Neural crest cell (in vitro differentiated cells): ENCODE results near the gene ZNF697. TPM values are rescaled to one million over a fixed set of nuclear protein-coding genes. Genes with fewer than 3 reads are reported as not detected.

Source experiments
- DNase-seq: peaks from one replicate; pipeline ENCODE4 v3.0.0; 2021; ENCODE audit warnings: low read depth, mixed read lengths, low spot score
- H3K27ac Mint-ChIP-seq: one replicate; pipeline ENCODE4 v1.8.0; 2021; ENCODE audit warnings: mild to moderate bottlenecking, mixed read lengths; ENCODE audit not compliant: unreplicated experiment
- H3K27me3 Mint-ChIP-seq: 2 replicates; pipeline ENCODE4 v1.8.0; 2021; ENCODE audit warnings: low read depth, mild to moderate bottlenecking, mixed read lengths
- H3K36me3 Mint-ChIP-seq: 2 replicates; pipeline ENCODE4 v1.8.0; 2021; ENCODE audit warnings: low read depth, mild to moderate bottlenecking, mixed read lengths
- H3K4me1 Mint-ChIP-seq: 2 replicates; pipeline ENCODE4 v1.8.0; 2021; ENCODE audit warnings: mixed read lengths
- H3K4me3 Mint-ChIP-seq: one replicate; pipeline ENCODE4 v1.8.0; 2021; ENCODE audit warnings: mild to moderate bottlenecking, mixed read lengths
- H3K9me3 Mint-ChIP-seq: 2 replicates; pipeline ENCODE4 v1.8.0; 2021; ENCODE audit warnings: mixed read lengths
- CTCF ChIP-seq: fragments of 200-600 bp; sonication (generic); conservative IDR thresholded peaks from 2 replicates; pipeline ENCODE4 v1.5.0; 2021; ENCODE audit warnings: antibody characterized with exemption, mild to moderate bottlenecking
- total RNA-seq: library from RNA; stranded (reverse); gene quantifications from 2 replicates; pipeline ENCODE4 v1.2.1, GENCODE V29; 2021

ZNF697 gene
- total RNA-seq, 1 donor from 2014 or later, result 19.5 TPM

DNA sequence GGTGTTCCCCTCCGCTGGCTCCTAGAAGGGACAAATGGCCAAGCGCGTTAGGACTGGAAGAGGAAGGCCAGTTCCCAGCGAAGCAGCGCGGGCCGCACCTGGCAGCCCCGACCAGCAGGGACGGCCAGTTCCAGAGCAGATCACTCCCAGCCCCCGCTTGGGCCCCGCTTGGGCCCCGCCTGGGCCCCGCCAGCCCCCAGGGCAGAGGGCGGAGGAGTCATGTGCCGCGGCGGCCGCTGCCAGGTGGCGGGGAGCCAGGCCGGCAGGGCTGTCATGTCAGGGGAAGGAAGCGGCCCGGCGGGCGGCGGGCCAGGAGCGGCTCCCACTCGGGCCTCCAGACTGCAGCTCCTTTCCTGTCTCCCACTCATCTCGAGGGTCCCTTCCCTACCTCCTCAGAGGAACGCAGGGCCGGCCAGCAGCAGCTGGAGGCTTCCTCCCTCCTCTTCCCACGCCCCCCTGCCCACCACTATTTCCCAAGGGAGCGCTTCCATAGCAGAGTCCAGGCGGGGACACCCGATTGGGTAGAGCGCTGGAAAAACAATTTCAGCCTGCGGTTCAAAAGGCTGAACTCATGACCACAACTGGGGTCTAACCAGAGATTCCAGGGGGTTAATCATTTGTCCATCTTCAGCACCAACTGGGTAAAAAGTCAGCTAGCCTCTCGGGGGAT lies 16.5 kb downstream of the ZNF697 start:
- no peak for TF ChIP-seq CTCF
- Mint-ChIP-seq H3K4me1 (peaks cover 31% of the 10 kb centered on the region), H3K27me3 (no peaks in the 10 kb centered on the region), H3K9me3 (no peaks in the 10 kb centered on the region), H3K4me3 (no peak overlapping the region), H3K36me3 (peaks cover 5% of the 10 kb centered on the region), H3K27ac (no peak overlapping the region)
- no peak for DNase-seq

DNA sequence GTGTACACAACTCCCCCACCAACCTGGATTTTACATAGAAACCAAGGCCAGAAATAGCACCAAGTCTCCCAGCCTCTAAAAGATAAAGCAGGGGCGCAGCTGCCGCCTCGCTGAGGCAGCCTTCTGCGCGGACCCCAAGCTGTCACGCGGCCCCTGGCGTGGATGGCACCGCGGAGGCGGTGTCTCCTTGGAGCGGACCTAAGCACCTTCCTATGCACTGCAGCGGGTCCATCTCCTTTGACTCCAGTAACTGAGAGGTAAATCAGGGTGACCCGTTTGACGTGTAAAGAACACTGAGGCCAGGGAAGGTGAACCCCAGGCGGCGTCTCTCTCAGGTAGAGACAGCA lies 17.0 kb downstream of the ZNF697 start:
- no peak for TF ChIP-seq CTCF
- DNase-seq, result no peak
- Mint-ChIP-seq H3K27me3 (no peaks in the 10 kb centered on the region), H3K9me3 (no peaks in the 10 kb centered on the region), H3K4me3 (no peak overlapping the region), H3K36me3 (peaks cover 5% of the 10 kb centered on the region), H3K27ac (no peak overlapping the region), H3K4me1 (peaks cover 31% of the 10 kb centered on the region)

- no peak for DNase-seq
- Mint-ChIP-seq H3K27me3 (no peaks in the 10 kb centered on the region), H3K9me3 (no peaks in the 10 kb centered on the region), H3K4me1 (peaks cover 5% of the 10 kb centered on the region), H3K27ac (no peak overlapping the region), H3K36me3 (peaks cover 11% of the 10 kb centered on the region), H3K4me3 (no peak overlapping the region)
- no peak for TF ChIP-seq CTCF
Measured at GRCh38 chr1:119626841-119627240, 21.2 kb downstream of the ZNF697 start.

GRCh38 chr1:119626011-119626545 lies 22.0 kb downstream of the ZNF697 start:
- no peak for DNase-seq
- no peaks in the 10 kb centered on the region for H3K9me3 Mint-ChIP-seq
- H3K4me1 Mint-ChIP-seq, result peaks cover 5% of the 10 kb centered on the region
- peak overlapping the region; percentile 43 for H3K27ac Mint-ChIP-seq
- TF ChIP-seq CTCF, result no peak
- H3K4me3 Mint-ChIP-seq, result no peak overlapping the region
- H3K27me3 Mint-ChIP-seq, result no peaks in the 10 kb centered on the region
- peaks cover 11% of the 10 kb centered on the region for H3K36me3 Mint-ChIP-seq

DNA sequence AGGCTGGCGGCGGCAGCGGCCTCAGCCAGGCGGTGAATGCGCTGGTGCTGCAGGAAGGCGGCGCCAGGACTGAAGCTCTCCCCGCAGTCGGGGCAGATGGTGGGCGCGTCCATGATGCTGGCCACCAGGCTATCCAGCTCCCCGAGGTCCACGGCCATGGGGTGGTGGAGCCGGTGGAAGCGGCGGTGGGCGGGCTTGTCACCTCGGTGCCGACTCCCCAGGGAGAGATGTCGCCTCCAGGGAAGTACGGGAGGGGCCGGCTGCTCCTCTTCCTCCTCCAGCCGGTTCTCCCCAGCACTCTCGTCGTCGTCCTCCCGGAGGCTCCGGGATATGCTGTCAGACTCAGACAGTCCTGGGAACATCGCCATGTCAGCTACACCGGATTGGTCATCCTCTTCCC lies 24.4 kb downstream of the ZNF697 start:
- H3K36me3 Mint-ChIP-seq, result peaks cover 7% of the 10 kb centered on the region
- H3K4me3 Mint-ChIP-seq, result no peak overlapping the region
- no peak for DNase-seq
- H3K4me1 Mint-ChIP-seq, result no peaks in the 10 kb centered on the region
- H3K9me3 Mint-ChIP-seq, result no peaks in the 10 kb centered on the region
- H3K27me3 Mint-ChIP-seq, result no peaks in the 10 kb centered on the region
- no peak overlapping the region for H3K27ac Mint-ChIP-seq
- TF ChIP-seq CTCF, result no peak
